Prostate gland (tissue), 2 donors: ENCODE results near the gene CSTPP1. TPM values are rescaled to one million over a fixed set of nuclear protein-coding genes. Genes with fewer than 3 reads are reported as not detected.

Experiments used
- DNase-seq: peaks from one replicate; pipeline ENCODE4 v3.0.0-alpha.2; 2019; ENCODE audit warnings: low spot score
- H3K27ac ChIP-seq, 2 donors: fragments of 200-600 bp; sonication (generic); 2 replicates each; pipeline ENCODE4 v1.5.1; 2017 to 2019
- H3K27me3 ChIP-seq: fragments of 200-600 bp; sonication (generic); replicated peaks from 2 replicates; pipeline ENCODE4 v1.5.1; 2019; ENCODE audit not compliant: insufficient read depth
- H3K36me3 ChIP-seq, 2 donors: fragments of 200-600 bp; sonication (generic); 1 replicate in 1 of 2; 2 replicates in 1 of 2; pipeline versions ENCODE4 v1.5.1 to v1.8.1; 2017 to 2019
- H3K4me1 ChIP-seq: fragments of 200-600 bp; sonication (generic); replicated peaks from 2 replicates; pipeline ENCODE4 v1.5.1; 2019
- H3K4me3 ChIP-seq, 2 donors: fragments of 200-600 bp; sonication (generic); 2 replicates each; pipeline ENCODE4 v1.5.1; 2017 to 2019
- H3K9me3 ChIP-seq: fragments of 200-600 bp; sonication (generic); 2 replicates; pipeline ENCODE4 v1.5.1; 2017
- CTCF ChIP-seq, 4 experiments: fragments of 200-600 bp in 2 of 4; fragments of 450-650 bp in 2 of 4; sonication (generic) in 2 of 4; IDR thresholded peaks; 1 replicate in 3 of 4; 2 replicates in 1 of 4; pipeline ENCODE4 v1.5.1; 2016 to 2019; ENCODE audit warnings: antibody characterized with exemption in 4 of 4, mild to moderate bottlenecking in 2 of 4, moderate library complexity in 2 of 4
- POLR2A ChIP-seq: fragments of 450-650 bp; IDR thresholded peaks from one replicate; pipeline ENCODE4 v1.6.1; 2016; ENCODE audit warnings: antibody characterized with exemption, mild to moderate bottlenecking
- POLR2AphosphoS5 ChIP-seq: sonication (generic); formaldehyde crosslinking; IDR thresholded peaks from one replicate; pipeline ENCODE4 v1.6.1; 2017; ENCODE audit warnings: antibody characterized with exemption
- WGBS: methylation state at CpG from one replicate; pipeline ENCODE4 v1.1.5; 2018; 5-methylcytosine and 5-hydroxymethylcytosine counted together
- intact Hi-C: fragments of 100-400 bp; cut with DNase I; formaldehyde crosslinking; loops from one replicate; pipeline ENCODE4 v1.14.2; 2022
- total RNA-seq, 2 donors: library from RNA; depleted of rRNA; stranded (reverse); fragments of >200 nt; gene quantifications; one replicate each; pipeline ENCODE4 v1.1.0, GENCODE V29; 2016

Gene CSTPP1
- total RNA-seq, 2 donors from 2014 or later, result 28.5 to 47.0 TPM

- intact Hi-C loops, result loop anchor here (1.0 kb wide), 1 partner anchor 264 kb away; no protein-coding TSS in a partner anchor
- 42% methylated on average over 11 of the region's 11 CpGs for WGBS
- TF ChIP-seq POLR2A (no peak), CTCF (IDR thresholded peaks at IDR 0.05) (peak; percentile 83 to 95 (median 90)), POLR2AphosphoS5 (peak; percentile 24)
- H3K27ac ChIP-seq, result no peak overlapping the region
- H3K4me1 ChIP-seq, result no peaks in the 10 kb centered on the region
- no peaks in the 10 kb centered on the region for H3K36me3 ChIP-seq
- no peaks in the 10 kb centered on the region for H3K27me3 ChIP-seq
- H3K4me3 ChIP-seq, result no peak overlapping the region
- peak; percentile 60 for DNase-seq
- H3K9me3 ChIP-seq, result no peaks in the 10 kb centered on the region
Measured at GRCh38 chr11:47152953-47153950, 216.7 kb downstream of the CSTPP1 start.

- TF ChIP-seq CTCF (IDR thresholded peaks at IDR 0.05), result no peak
- no peak for TF ChIP-seq POLR2A
- TF ChIP-seq POLR2AphosphoS5, result no peak
- Histone ChIP-seq H3K4me3 (no peak overlapping the region), H3K36me3 (no peaks in the 10 kb centered on the region), H3K9me3 (no peaks in the 10 kb centered on the region), H3K27ac (no peak overlapping the region), H3K27me3 (no peaks in the 10 kb centered on the region), H3K4me1 (no peaks in the 10 kb centered on the region)
- intact Hi-C loops, result no loop called here
- 75% methylated on average over 18 of the region's 18 CpGs for WGBS
- DNase-seq, result no peak
Measured at GRCh38 chr11:47154616-47155570, 218.3 kb downstream of the CSTPP1 start.

- H3K9me3 ChIP-seq, result no peaks in the 10 kb centered on the region
- WGBS, result 74% methylated on average over 4 of the region's 4 CpGs
- H3K4me1 ChIP-seq, result no peaks in the 10 kb centered on the region
- no peak for TF ChIP-seq POLR2AphosphoS5
- TF ChIP-seq POLR2A, result no peak
- TF ChIP-seq CTCF (IDR thresholded peaks at IDR 0.05), result no peak
- no peak overlapping the region for H3K27ac ChIP-seq
- no peaks in the 10 kb centered on the region for H3K27me3 ChIP-seq
- no peak for DNase-seq
- intact Hi-C loops, result no loop called here
- H3K36me3 ChIP-seq, result no peaks in the 10 kb centered on the region
- H3K4me3 ChIP-seq, result no peak overlapping the region
Measured at GRCh38 chr11:47155879-47156278, 219.3 kb downstream of the CSTPP1 start.

- WGBS, result 87% methylated on average over 6 of the region's 6 CpGs
- Histone ChIP-seq H3K27ac (no peak overlapping the region), H3K4me1 (no peaks in the 10 kb centered on the region), H3K9me3 (no peaks in the 10 kb centered on the region), H3K4me3 (no peak overlapping the region), H3K27me3 (no peaks in the 10 kb centered on the region), H3K36me3 (no peaks in the 10 kb centered on the region)
- no peak for TF ChIP-seq POLR2AphosphoS5
- no peak for TF ChIP-seq POLR2A
- no peak for TF ChIP-seq CTCF (IDR thresholded peaks at IDR 0.05)
- intact Hi-C loops, result no loop called here
- DNase-seq, result no peak
Measured at GRCh38 chr11:47156333-47156732, 219.8 kb downstream of the CSTPP1 start.
